Inflammatory macrophage treated with lipopolysaccharide for 1 hour (primary cell): ENCODE results near the gene GCC2.
A peak's percentile ranks its signal among the peaks of the same experiment; 100 is the strongest.
"Not testable (repeated sequence)": the region's sequence is repeated elsewhere in the genome, so short reads cannot be mapped to it uniquely, and the experiment has no call there.

Experiments
- DNase-seq, 2 donors: peaks; one replicate each; pipeline ENCODE4 v3.0.0-alpha.2; 2020 to 2022

Gene GCC2

GRCh38 chr2:108441712-108442111, 7.3 kb upstream of the GCC2 start:
- no peak for DNase-seq

DNA sequence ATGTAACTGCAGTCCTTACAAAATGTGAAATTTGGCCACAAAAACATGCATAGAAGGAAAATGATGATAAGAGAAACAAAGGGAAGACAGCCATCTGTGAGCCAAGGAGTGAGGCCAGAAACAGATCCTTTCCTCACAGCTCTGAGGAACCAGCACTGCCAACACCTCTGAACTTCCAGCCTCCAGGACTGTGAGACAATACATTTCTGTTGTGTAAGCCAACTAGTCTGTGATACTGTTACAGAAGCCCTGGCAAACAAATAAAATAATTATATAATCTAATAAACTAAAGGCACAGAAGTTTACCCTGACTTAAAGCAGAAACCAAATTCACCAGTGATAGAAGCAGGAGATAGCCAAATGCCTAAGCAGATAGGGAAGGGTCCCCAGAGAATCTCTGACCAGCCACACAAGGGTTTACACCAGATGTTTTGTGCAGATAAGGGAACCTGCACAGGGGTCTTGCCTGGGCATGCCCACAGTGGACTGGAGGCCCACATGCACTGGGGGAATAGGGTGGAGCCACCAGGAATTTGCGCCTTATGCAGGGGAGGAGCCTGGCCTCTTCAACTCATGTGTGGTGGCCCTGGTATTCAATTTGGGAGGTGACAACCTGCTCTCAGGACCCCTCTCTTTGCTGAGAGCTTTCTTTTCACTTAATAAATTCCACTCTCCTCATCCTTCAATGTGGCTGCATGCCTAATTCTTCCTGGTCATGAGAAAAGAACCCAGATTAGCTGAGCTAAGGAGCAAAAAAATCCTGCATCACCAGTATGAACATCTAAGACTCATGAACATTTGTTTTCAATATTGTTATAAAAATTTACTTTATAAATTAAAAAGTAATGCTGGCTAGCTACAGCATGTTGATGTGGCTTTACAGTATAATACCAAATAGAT, 3.8 kb upstream of the GCC2 start:
- no peak for DNase-seq

GRCh38 chr2:108446703-108447102, 2.3 kb upstream of the GCC2 start:
- no peak for DNase-seq

DNA sequence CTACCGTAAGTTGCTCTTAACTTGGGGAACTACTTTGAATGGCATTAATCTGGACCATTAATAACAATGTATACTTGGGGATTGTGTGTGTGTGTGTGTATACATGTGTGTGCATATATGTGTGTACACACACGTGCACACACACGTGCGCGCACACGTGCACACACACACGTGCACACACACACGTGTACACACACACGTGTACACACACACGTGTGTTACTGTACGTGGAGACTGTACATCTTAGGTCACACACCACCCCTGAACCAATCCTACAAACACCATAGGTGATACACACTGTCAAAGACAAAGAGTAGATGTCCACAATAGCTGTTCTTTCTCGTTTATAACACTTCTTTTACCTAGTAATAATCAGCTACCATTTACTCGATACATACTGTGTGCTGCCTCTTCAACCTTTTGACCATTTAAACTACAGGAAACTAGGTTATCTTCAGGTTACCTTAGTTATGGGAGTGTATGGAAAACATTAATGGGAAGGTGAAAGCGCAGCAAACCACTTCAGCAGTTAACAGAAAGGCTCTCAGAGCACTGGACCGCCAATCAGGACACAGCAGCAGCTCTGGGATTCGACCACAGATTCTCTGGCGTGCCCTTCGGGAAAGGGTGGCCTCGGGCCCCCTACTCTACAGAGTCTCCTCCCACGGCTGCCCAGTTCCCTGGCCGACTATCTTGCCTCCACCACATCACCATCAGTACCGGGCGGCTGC, 894 bp upstream of the GCC2 start:
- DNase-seq: no peak

GRCh38 chr2:108449410-108450130, 564 bp downstream of the GCC2 start:
- peak; percentile 40 to 50 for DNase-seq

- no peak for DNase-seq
These were observed 1.9 kb downstream of the GCC2 start for GRCh38 chr2:108450863-108451262.

DNA sequence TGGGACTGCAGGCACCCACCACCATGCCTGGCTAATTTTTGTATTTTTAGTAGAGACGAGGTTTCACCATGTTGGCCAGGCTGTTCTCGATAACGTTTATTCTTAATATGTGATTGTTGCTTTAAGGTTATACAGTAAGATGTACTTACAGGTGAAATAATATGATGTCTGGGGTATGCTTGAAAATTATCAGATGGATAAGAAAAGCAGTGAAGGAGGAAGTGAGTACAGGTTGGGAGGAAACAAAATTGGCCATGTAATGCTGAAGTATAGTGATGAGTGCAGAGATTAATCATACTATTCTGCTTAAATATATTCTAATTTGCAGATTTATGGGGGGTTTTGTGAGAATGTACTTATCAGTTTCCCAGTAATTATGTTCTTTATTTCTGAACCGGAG, 3.0 kb downstream of the GCC2 start:
- DNase-seq: no peak

GRCh38 chr2:108453530-108453929, 4.5 kb downstream of the GCC2 start:
- not testable (repeated sequence) for DNase-seq

GRCh38 chr2:108454440-108454839, 5.4 kb downstream of the GCC2 start:
- DNase-seq: no peak

DNA sequence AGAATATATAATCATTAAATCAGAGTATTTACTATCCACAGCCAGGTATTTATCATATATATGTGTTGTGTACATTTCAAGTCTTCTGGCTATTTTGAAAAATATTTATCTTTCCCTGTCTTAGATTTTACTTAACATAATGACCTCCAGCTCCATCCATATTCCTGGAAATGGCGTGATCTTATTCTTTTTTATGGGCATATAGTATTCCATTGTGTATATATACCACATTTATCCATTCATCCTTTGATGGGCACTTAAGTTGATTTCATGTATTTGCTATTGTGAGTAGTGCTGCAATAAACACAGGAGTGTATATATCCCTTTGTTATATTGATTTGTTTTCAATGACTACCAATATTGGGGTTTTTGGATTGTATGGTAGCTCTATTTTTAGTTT, 6.6 kb downstream of the GCC2 start:
- no peak for DNase-seq

- DNase-seq: no peak
These were observed 9.1 kb downstream of the GCC2 start for GRCh38 chr2:108458082-108458481.

DNA sequence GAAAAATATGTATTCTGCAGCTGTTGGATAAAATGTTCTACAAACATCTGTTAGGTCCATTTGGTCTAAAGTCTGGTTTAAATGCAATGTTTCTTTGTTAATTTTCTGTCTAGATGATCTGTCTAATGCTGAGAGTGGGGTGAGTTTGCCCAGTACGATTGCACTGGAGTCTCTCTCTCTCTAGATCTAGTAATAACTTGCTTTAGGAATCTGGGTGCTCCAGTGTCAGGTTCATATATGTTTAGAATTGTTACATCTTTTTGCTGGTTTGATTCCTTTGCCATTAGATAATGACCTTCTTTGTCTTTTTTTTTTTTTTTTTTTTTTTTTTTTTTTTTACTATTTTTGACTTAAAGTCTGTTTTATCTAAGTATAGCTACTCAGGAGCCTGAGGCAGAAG, 10.4 kb downstream of the GCC2 start:
- no peak for DNase-seq

- DNase-seq: no peak
These were observed 11.5 kb downstream of the GCC2 start for GRCh38 chr2:108460345-108461037.

DNA sequence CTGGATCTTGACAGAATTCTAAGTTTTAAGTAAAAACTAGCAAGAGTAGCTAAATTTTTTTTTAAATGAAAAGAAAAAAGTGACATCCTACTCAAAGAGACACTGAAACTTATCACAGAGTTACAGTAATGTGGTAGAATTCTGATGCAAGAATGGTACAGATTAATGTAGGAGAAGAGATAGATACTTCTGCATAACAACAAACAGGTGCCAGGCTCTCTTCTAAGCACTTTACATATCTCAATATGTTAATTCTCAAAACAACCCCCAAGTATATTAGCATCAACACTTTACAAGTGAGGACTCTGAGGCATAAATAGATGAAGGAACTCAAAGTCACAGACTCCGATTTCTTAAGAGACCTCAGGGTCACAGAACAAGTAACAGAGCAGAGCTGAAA, 28.1 kb downstream of the GCC2 start:
- DNase-seq: no peak

- DNase-seq: no peak
These were observed 36.2 kb downstream of the GCC2 start for GRCh38 chr2:108485253-108485652.

- DNase-seq: no peak
These were observed 41.6 kb downstream of the GCC2 start for GRCh38 chr2:108490506-108491122.

DNA sequence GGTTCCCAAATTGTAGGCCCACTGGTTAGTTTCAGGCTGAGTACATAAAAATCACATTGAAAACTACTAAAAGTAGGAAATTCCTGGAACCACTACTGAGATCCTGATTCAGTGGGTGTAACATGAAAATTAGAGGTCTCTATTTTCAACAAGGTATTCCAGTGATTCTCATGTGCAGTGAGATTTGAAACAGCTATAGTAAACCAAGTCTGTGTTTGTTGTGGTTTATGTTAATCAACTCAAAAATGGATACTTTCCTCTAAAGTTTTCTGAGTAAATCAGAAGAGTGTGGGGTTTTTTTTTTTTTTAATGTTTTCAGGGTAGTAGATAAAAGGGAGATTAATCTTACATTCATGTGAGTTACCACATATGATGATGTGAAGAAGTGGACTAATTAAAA, 42.8 kb downstream of the GCC2 start:
- DNase-seq: no peak

DNA sequence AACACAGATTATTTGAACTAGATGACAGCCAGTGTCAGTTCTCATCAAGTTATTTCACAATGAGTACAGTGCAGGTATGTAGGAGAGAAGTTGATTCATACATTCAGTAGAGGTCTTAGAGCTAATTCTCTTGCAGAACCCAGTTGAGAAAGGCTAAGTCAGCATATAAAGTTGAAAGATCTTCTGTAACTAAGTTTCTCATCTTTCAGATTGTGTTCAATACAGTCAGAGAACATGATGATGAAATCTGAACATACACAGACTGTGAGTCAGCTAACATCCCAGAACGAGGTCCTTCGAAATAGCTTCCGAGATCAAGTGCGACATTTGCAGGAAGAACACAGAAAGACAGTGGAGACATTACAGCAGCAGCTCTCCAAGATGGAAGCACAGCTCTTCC, 43.4 kb downstream of the GCC2 start:
- DNase-seq: no peak

GRCh38 chr2:108496167-108496566, 47.2 kb downstream of the GCC2 start:
- DNase-seq: not testable (repeated sequence)

GRCh38 chr2:108507620-108508019, 58.6 kb downstream of the GCC2 start:
- DNase-seq: not testable (repeated sequence)

GRCh38 chr2:108512431-108512830, 63.4 kb downstream of the GCC2 start:
- DNase-seq: not testable (repeated sequence)

- DNase-seq: not testable (repeated sequence)
These were observed 65.5 kb downstream of the GCC2 start for GRCh38 chr2:108514478-108514877.
